ENCODE data around the gene PCDHGA4. TPM values are rescaled to one million over a fixed set of nuclear protein-coding genes. Genes with fewer than 3 reads are reported as not detected.
A peak's percentile ranks its signal among the peaks of the same experiment; 100 is the strongest.

PCDHGA4 gene
- polyA plus RNA-seq, 3 donors, result 0.03 TPM; not detected in 2

DNA sequence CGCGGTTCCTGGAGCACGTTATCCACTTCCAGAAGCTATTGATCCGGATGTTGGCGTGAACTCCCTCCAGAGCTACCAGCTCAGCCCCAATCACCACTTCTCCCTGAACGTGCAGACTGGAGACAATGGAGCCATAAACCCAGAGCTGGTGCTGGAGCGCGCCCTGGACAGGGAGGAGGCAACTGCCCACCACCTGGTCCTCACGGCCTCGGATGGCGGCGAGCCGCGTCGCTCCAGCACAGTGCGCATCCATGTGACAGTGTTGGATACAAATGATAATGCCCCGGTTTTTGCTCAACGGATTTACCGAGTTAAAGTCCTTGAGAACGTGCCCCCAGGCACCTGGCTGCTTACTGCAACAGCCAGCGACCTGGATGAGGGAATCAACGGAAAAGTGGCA lies 48.6 kb downstream of the PCDHGA4 start:
- Mint-ChIP-seq H3K27ac (peak overlapping the region in 1 of 7 donors; percentile 24), H3K4me3 (peak overlapping the region in 1 of 2 donors; percentile 82), H3K36me3 (peaks cover 10 to 17% of the 10 kb centered on the region in 2 donors), H3K4me1 (peaks cover 15% of the 10 kb centered on the region), H3K9me3 (peaks cover 31 to 74% (median 59%) of the 10 kb centered on the region in 7 donors), H3K27me3 (ENCODE audit: low read depth in 3 of 3) (peaks cover 71 to 86% (median 85%) of the 10 kb centered on the region in 3 donors)
- Histone ChIP-seq H4K20me1 (ENCODE audit: insufficient read depth, low read length) (no peaks in the 10 kb centered on the region), H3K4me2 (replicated peaks; ENCODE audit: extremely low read depth, low read length, poor library complexity, severe bottlenecking) (no peak overlapping the region), H3K9me3 (replicated peaks in 1 of 2; ENCODE audit: control insufficient read depth in 1 of 2, insufficient read depth in 1 of 2, low read length in 2 of 2) (peaks cover 38 to 71% of the 10 kb centered on the region in 2 donors), H3K79me2 (ENCODE audit: insufficient read depth, low read length) (no peaks in the 10 kb centered on the region), H3K27ac (ENCODE audit: low read depth in 1 of 2, low read length in 2 of 2) (no peak overlapping the region), H2AFZ (ENCODE audit: insufficient read depth, low read depth, low read length, poor library complexity, severe bottlenecking) (no peak overlapping the region), H3K4me1 (ENCODE audit: control insufficient read depth in 1 of 2, insufficient read depth in 2 of 2, low read length in 2 of 2) (peaks cover 3 to 6% of the 10 kb centered on the region in 2 donors), H3K36me3 (replicated peaks in 1 of 2; ENCODE audit: control insufficient read depth in 1 of 2, insufficient read depth in 2 of 2, low read length in 2 of 2) (no peaks in the 10 kb centered on the region), H3K9ac (ENCODE audit: insufficient read depth, low read length, poor library complexity, severe bottlenecking) (no peak overlapping the region), H3K27me3 (ENCODE audit: control insufficient read depth in 2 of 2, insufficient read depth in 2 of 2, low read length in 2 of 2) (peaks cover 73 to 97% of the 10 kb centered on the region in 2 donors), H3K4me3 (replicated peaks in 1 of 3; ENCODE audit: low read depth in 2 of 3, low read length in 3 of 3) (no peak overlapping the region)
- no peak for DNase-seq
- TF ChIP-seq, protein P1, sequence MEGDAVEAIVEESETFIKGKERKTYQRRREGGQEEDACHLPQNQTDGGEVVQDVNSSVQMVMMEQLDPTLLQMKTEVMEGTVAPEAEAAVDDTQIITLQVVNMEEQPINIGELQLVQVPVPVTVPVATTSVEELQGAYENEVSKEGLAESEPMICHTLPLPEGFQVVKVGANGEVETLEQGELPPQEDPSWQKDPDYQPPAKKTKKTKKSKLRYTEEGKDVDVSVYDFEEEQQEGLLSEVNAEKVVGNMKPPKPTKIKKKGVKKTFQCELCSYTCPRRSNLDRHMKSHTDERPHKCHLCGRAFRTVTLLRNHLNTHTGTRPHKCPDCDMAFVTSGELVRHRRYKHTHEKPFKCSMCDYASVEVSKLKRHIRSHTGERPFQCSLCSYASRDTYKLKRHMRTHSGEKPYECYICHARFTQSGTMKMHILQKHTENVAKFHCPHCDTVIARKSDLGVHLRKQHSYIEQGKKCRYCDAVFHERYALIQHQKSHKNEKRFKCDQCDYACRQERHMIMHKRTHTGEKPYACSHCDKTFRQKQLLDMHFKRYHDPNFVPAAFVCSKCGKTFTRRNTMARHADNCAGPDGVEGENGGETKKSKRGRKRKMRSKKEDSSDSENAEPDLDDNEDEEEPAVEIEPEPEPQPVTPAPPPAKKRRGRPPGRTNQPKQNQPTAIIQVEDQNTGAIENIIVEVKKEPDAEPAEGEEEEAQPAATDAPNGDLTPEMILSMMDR (IDR thresholded peaks at IDR 0.05), result no peak
- intact Hi-C loops (cut with micrococcal nuclease), result no loop called here
- WGBS (ENCODE audit: insufficient coverage), result 20% methylated on average over 21 of the region's 22 CpGs

Other genes starting within 250 kb of the PCDHGA4 start
- not detected for gene PCDHB4, start 233.2 kb upstream of the PCDHGA4 start, polyA plus RNA-seq
- gene PCDHB5, start 219.8 kb upstream of the PCDHGA4 start, polyA plus RNA-seq, result not detected
- gene PCDHB6, start 205.0 kb upstream of the PCDHGA4 start, polyA plus RNA-seq, result not detected
- gene PCDHB7, start 182.4 kb upstream of the PCDHGA4 start, polyA plus RNA-seq, result not detected
- gene PCDHB8, start 177.2 kb upstream of the PCDHGA4 start, polyA plus RNA-seq, result not detected
- gene PCDHB16, start 172.6 kb upstream of the PCDHGA4 start, polyA plus RNA-seq, result not detected
- gene PCDHB9, start 167.9 kb upstream of the PCDHGA4 start, polyA plus RNA-seq, result not detected
- gene PCDHB10, start 162.7 kb upstream of the PCDHGA4 start, polyA plus RNA-seq, result not detected
- gene PCDHB11, start 155.4 kb upstream of the PCDHGA4 start, polyA plus RNA-seq, result not detected
- not detected for gene PCDHB12, start 146.3 kb upstream of the PCDHGA4 start, polyA plus RNA-seq
- gene PCDHB13, start 141.1 kb upstream of the PCDHGA4 start, polyA plus RNA-seq, result not detected
- gene PCDHB14, start 131.7 kb upstream of the PCDHGA4 start, polyA plus RNA-seq, result not detected
- gene PCDHB15, start 109.6 kb upstream of the PCDHGA4 start, polyA plus RNA-seq, result not detected
- gene SLC25A2, start 51.0 kb upstream of the PCDHGA4 start, polyA plus RNA-seq, result not detected
- 10 to 100 TPM; 11.8 to 57.5 (median 52.7) TPM for gene TAF7, start 34.2 kb upstream of the PCDHGA4 start, polyA plus RNA-seq
- not detected for gene PCDHGA1, start 24.5 kb upstream of the PCDHGA4 start, polyA plus RNA-seq
- not detected for gene PCDHGA2, start 16.3 kb upstream of the PCDHGA4 start, polyA plus RNA-seq
- gene PCDHGA3, start 11.2 kb upstream of the PCDHGA4 start, polyA plus RNA-seq, result not detected
- gene PCDHGB1, start 4.9 kb upstream of the PCDHGA4 start, polyA plus RNA-seq, result not detected
- gene PCDHGB2, start 5.0 kb downstream of the PCDHGA4 start, polyA plus RNA-seq, result under 1 TPM in 1 of 3 donors, not detected in 2; 0.01 TPM
- gene PCDHGA5, start 9.1 kb downstream of the PCDHGA4 start, polyA plus RNA-seq, result not detected
- gene PCDHGB3, start 15.2 kb downstream of the PCDHGA4 start, polyA plus RNA-seq, result not detected
- not detected for gene PCDHGA6, start 18.9 kb downstream of the PCDHGA4 start, polyA plus RNA-seq
- not detected for gene PCDHGA7, start 27.7 kb downstream of the PCDHGA4 start, polyA plus RNA-seq
- gene PCDHGB4, start 32.7 kb downstream of the PCDHGA4 start, polyA plus RNA-seq, result not detected
- not detected for gene PCDHGA8, start 37.6 kb downstream of the PCDHGA4 start, polyA plus RNA-seq
- under 1 TPM in 2 of 3 donors, not detected in 1; 0.01 to 0.08 TPM for gene PCDHGB5, start 42.9 kb downstream of the PCDHGA4 start, polyA plus RNA-seq
- not detected for gene PCDHGA9, start 47.8 kb downstream of the PCDHGA4 start, polyA plus RNA-seq
- under 1 TPM in 2 of 3 donors, not detected in 1; 0.01 to 0.06 TPM for gene PCDHGB6, start 53.0 kb downstream of the PCDHGA4 start, polyA plus RNA-seq
- gene PCDHGA10, start 58.0 kb downstream of the PCDHGA4 start, polyA plus RNA-seq, result not detected
- under 1 TPM in 1 of 3 donors, not detected in 2; 0.04 TPM for gene PCDHGB7, start 62.7 kb downstream of the PCDHGA4 start, polyA plus RNA-seq
- not detected for gene PCDHGA11, start 66.0 kb downstream of the PCDHGA4 start, polyA plus RNA-seq
- under 1 TPM in 1 of 3 donors, not detected in 2; 0.01 TPM for gene PCDHGA12, start 75.5 kb downstream of the PCDHGA4 start, polyA plus RNA-seq
- gene PCDHGC3, start 120.9 kb downstream of the PCDHGA4 start, polyA plus RNA-seq, result under 1 TPM in 1 of 3 donors, not detected in 2; 0.33 TPM
- gene PCDHGC4, start 130.0 kb downstream of the PCDHGA4 start, polyA plus RNA-seq, result not detected
- gene PCDHGC5, start 134.1 kb downstream of the PCDHGA4 start, polyA plus RNA-seq, result not detected